GM23338 (cell line): ENCODE results near the gene OR6C68. TPM values are rescaled to one million over a fixed set of nuclear protein-coding genes. Genes with fewer than 3 reads are reported as not detected.

Source experiments
- ATAC-seq: fragments of 200-7000 bp; cut with Tn5 transposase; 3 replicates; pipeline ENCODE4 v1.9.1; 2020
- DNase-seq: peaks from one replicate; pipeline ENCODE4 v3.0.0-alpha.2; 2015; ENCODE audit warnings: low spot score
- H2AFZ ChIP-seq: fragments of 200-600 bp; sonication (generic); 2 replicates; pipeline ENCODE4 v1.8.0; 2016; ENCODE audit warnings: antibody characterized with exemption, mild to moderate bottlenecking, moderate library complexity
- H3F3A ChIP-seq: fragments of 200-600 bp; sonication (generic); replicated peaks from 2 replicates; pipeline ENCODE4 v1.8.0; 2017; ENCODE audit warnings: antibody characterized with exemption, mixed run types, low read depth
- H3K27ac ChIP-seq: fragments of 200-600 bp; sonication (generic); 2 replicates; pipeline ENCODE4 v1.6.1; 2016; ENCODE audit warnings: low read depth
- H3K27me3 ChIP-seq: fragments of 200-600 bp; sonication (generic); 2 replicates; pipeline ENCODE4 v1.8.0; 2016; ENCODE audit warnings: mild to moderate bottlenecking, mixed run types, moderate library complexity; ENCODE audit not compliant: insufficient read depth
- H3K36me3 ChIP-seq: fragments of 200-600 bp; sonication (generic); 2 replicates; pipeline ENCODE4 v1.8.0; 2016; ENCODE audit warnings: mild to moderate bottlenecking; ENCODE audit not compliant: insufficient read depth
- H3K4me1 ChIP-seq: fragments of 200-600 bp; sonication (generic); 2 replicates; pipeline ENCODE4 v1.8.0; 2016; ENCODE audit warnings: mild to moderate bottlenecking, moderate library complexity; ENCODE audit not compliant: insufficient read depth
- H3K4me2 ChIP-seq: fragments of 200-600 bp; sonication (generic); 2 replicates; pipeline ENCODE4 v1.7.1; 2017; ENCODE audit warnings: mixed run types
- H3K4me3 ChIP-seq: fragments of 200-600 bp; sonication (generic); 2 replicates; pipeline ENCODE4 v1.6.1; 2016; ENCODE audit warnings: mixed run types
- H3K79me2 ChIP-seq: fragments of 200-600 bp; sonication (generic); replicated peaks from 2 replicates; pipeline ENCODE4 v1.8.0; 2017; ENCODE audit warnings: mild to moderate bottlenecking; ENCODE audit not compliant: insufficient read depth
- H3K9me2 ChIP-seq: fragments of 200-600 bp; sonication (generic); 2 replicates; pipeline ENCODE4 v1.8.0; 2017; ENCODE audit not compliant: insufficient read depth
- H4K20me1 ChIP-seq: fragments of 200-600 bp; sonication (generic); replicated peaks from 2 replicates; pipeline ENCODE4 v1.8.0; 2017; ENCODE audit warnings: mild to moderate bottlenecking; ENCODE audit not compliant: insufficient read depth
- H3K27ac Mint-ChIP-seq: 2 replicates; pipeline ENCODE4 v1.8.0; 2020; ENCODE audit warnings: inconsistent platforms, mild to moderate bottlenecking, moderate library complexity, mixed read lengths
- H3K27me3 Mint-ChIP-seq: 3 replicates; pipeline ENCODE4 v1.8.0; 2022; ENCODE audit warnings: low read depth, mild to moderate bottlenecking, moderate library complexity, mixed read lengths, inconsistent platforms; ENCODE audit not compliant: insufficient read depth, poor library complexity
- H3K36me3 Mint-ChIP-seq: 3 replicates; pipeline ENCODE4 v1.8.0; 2021; ENCODE audit warnings: low read depth, mild to moderate bottlenecking, inconsistent platforms, moderate library complexity, mixed read lengths
- H3K4me1 Mint-ChIP-seq: 3 replicates; pipeline ENCODE4 v1.8.0; 2020; ENCODE audit warnings: mild to moderate bottlenecking, inconsistent platforms, mixed read lengths
- H3K4me3 Mint-ChIP-seq: 3 replicates; pipeline ENCODE4 v1.8.0; 2021; ENCODE audit warnings: moderate library complexity, mild to moderate bottlenecking, inconsistent platforms, mixed read lengths
- H3K9me3 Mint-ChIP-seq: 3 replicates; pipeline ENCODE4 v1.8.0; 2020; ENCODE audit warnings: moderate library complexity, mild to moderate bottlenecking, inconsistent platforms, mixed read lengths
- CREB1 ChIP-seq: fragments of 250-450 bp; sonication (Bioruptor Pico); IDR thresholded peaks from 2 replicates; pipeline ENCODE4 v1.5.0; 2020; ENCODE audit warnings: low read depth, mild to moderate bottlenecking, moderate library complexity
- CTCF ChIP-seq, 2 experiments: fragments of 200-600 bp in 1 of 2; sonication (generic) in 1 of 2; conservative IDR thresholded peaks; 2 replicates each; pipeline versions ENCODE4 v1.5.1 to v1.6.1; 2016 to 2017; ENCODE audit warnings: antibody characterized with exemption in 2 of 2, low read depth in 2 of 2, mild to moderate bottlenecking in 2 of 2, moderate library complexity in 1 of 2
- ETS1 ChIP-seq: IDR thresholded peaks from 2 replicates; pipeline ENCODE4 v1.6.1; 2016; ENCODE audit warnings: antibody characterized with exemption
- EZH2 ChIP-seq: fragments of 200-600 bp; sonication (generic); IDR thresholded peaks from one replicate; pipeline ENCODE4 v1.8.0; 2017; ENCODE audit warnings: antibody characterized with exemption, mild to moderate bottlenecking, low read depth; ENCODE audit not compliant: unreplicated experiment
- JUNB ChIP-seq: IDR thresholded peaks from one replicate; pipeline ENCODE4 v1.6.1; 2016; ENCODE audit warnings: antibody characterized with exemption; ENCODE audit not compliant: unreplicated experiment
- NANOG ChIP-seq: IDR thresholded peaks from 2 replicates; pipeline ENCODE4 v1.6.1; 2016; ENCODE audit warnings: antibody characterized with exemption, borderline replicate concordance
- POLR2AphosphoS5 ChIP-seq: IDR thresholded peaks from 2 replicates; pipeline ENCODE4 v1.6.1; 2016; ENCODE audit warnings: antibody characterized with exemption, low read depth
- ZNF114 ChIP-seq: fragments of 250-450 bp; sonication (Bioruptor Pico); IDR thresholded peaks from 2 replicates; pipeline ENCODE4 v1.5.0; 2020; ENCODE audit warnings: mild to moderate bottlenecking, moderate library complexity
- ZNF331 ChIP-seq: fragments of 250-450 bp; sonication (Bioruptor Pico); IDR thresholded peaks from 2 replicates; pipeline ENCODE4 v1.5.0; 2020; ENCODE audit warnings: low read depth, mild to moderate bottlenecking, moderate library complexity
- polyA plus RNA-seq: library from polyadenylated mRNA; unstranded; fragments of >200 nt; fragmentation: Nextera tagmentation; extraction: Ambion mirVana; gene quantifications from 2 replicates; pipeline ENCODE4 v1.2.1, GENCODE V29; 2016
- total RNA-seq: library from RNA; depleted of rRNA; stranded (reverse); fragments of >200 nt; shearing (Covaris generic); gene quantifications from 2 replicates; pipeline ENCODE4 v1.2.3, GENCODE V29; 2014
- TF ChIP-seq, protein P1 (sequence below): IDR thresholded peaks from one replicate; pipeline ENCODE4 v1.6.1; 2018; ENCODE audit warnings: antibody characterized with exemption; ENCODE audit not compliant: unreplicated experiment

OR6C68 gene
- total and polyA plus RNA-seq, 2 experiments from 2014 or later = not detected

DNA sequence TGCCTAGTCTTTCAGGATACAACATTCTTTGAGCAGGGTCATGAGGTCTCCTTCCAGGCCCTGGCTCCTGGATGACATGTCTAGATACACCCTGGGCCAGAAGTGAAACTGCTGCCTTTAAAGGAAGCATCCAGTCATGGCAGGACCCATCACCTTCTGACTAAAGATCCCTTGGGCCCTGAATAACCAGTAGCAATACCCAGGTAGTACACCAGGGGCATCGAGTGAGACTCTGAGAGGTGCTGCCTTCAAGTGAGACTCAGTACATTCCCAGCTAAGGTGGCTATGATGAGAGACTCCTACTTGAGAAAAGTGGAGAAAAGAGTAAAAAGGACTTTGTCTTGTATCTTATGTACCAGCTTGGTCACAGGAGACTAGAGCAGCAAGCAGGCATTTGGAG is 23.5 kb downstream of the OR6C68 start:
- H3K9me2 ChIP-seq = peaks cover 3% of the 10 kb centered on the region; the same call in 1 of the 2 replicates
- H3K27ac ChIP-seq = no peak overlapping the region
- ATAC-seq (peak; percentile 59), DNase-seq (peak; percentile 33)
- Mint-ChIP-seq H3K27ac (no peak overlapping the region), H3K9me3 (peaks cover 26% of the 10 kb centered on the region), H3K4me3 (no peak overlapping the region), H3K27me3 (no peaks in the 10 kb centered on the region), H3K36me3 (peaks cover 10% of the 10 kb centered on the region; the same call in 1 of the 3 replicates), H3K4me1 (no peaks in the 10 kb centered on the region)
- no peak overlapping the region for H3K4me2 ChIP-seq
- H4K20me1 ChIP-seq = no peaks in the 10 kb centered on the region
- no peak for TF ChIP-seq ZNF331 (CRISPR knock-in tag)
- TF ChIP-seq CTCF (conservative IDR thresholded peaks at IDR 0.05; ENCODE audit: low read depth in 2 of 2) = peak; percentile 33 to 47; a peak in 3 of 4 replicates
- no peak for TF ChIP-seq CREB1 (CRISPR knock-in tag)
- no peak for TF ChIP-seq ETS1
- no peak for TF ChIP-seq JUNB
- TF ChIP-seq ZNF114 (CRISPR knock-in tag) = no peak
- no peak for TF ChIP-seq POLR2AphosphoS5
- no peaks in the 10 kb centered on the region for H3K4me1 ChIP-seq
- H2AFZ ChIP-seq = no peak overlapping the region
- no peaks in the 10 kb centered on the region for H3K79me2 ChIP-seq
- H3K36me3 ChIP-seq = no peaks in the 10 kb centered on the region
- H3F3A ChIP-seq = no peaks in the 10 kb centered on the region
- H3K27me3 ChIP-seq = no peaks in the 10 kb centered on the region
- H3K4me3 ChIP-seq = no peak overlapping the region

- H3K4me1 Mint-ChIP-seq = no peaks in the 10 kb centered on the region
- TF ChIP-seq JUNB = no peak
- no peak for TF ChIP-seq NANOG
- no peak for TF ChIP-seq CREB1 (CRISPR knock-in tag)
- TF ChIP-seq, protein P1, sequence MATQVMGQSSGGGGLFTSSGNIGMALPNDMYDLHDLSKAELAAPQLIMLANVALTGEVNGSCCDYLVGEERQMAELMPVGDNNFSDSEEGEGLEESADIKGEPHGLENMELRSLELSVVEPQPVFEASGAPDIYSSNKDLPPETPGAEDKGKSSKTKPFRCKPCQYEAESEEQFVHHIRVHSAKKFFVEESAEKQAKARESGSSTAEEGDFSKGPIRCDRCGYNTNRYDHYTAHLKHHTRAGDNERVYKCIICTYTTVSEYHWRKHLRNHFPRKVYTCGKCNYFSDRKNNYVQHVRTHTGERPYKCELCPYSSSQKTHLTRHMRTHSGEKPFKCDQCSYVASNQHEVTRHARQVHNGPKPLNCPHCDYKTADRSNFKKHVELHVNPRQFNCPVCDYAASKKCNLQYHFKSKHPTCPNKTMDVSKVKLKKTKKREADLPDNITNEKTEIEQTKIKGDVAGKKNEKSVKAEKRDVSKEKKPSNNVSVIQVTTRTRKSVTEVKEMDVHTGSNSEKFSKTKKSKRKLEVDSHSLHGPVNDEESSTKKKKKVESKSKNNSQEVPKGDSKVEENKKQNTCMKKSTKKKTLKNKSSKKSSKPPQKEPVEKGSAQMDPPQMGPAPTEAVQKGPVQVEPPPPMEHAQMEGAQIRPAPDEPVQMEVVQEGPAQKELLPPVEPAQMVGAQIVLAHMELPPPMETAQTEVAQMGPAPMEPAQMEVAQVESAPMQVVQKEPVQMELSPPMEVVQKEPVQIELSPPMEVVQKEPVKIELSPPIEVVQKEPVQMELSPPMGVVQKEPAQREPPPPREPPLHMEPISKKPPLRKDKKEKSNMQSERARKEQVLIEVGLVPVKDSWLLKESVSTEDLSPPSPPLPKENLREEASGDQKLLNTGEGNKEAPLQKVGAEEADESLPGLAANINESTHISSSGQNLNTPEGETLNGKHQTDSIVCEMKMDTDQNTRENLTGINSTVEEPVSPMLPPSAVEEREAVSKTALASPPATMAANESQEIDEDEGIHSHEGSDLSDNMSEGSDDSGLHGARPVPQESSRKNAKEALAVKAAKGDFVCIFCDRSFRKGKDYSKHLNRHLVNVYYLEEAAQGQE = no peak
- TF ChIP-seq EZH2 = no peak
- TF ChIP-seq POLR2AphosphoS5 = no peak
- no peak for TF ChIP-seq CTCF (conservative IDR thresholded peaks at IDR 0.05; ENCODE audit: low read depth in 2 of 2)
- TF ChIP-seq ZNF331 (CRISPR knock-in tag) = no peak
- no peak for TF ChIP-seq ETS1
Measured at GRCh38 chr12:55516391-55516790, 24.2 kb downstream of the OR6C68 start.

More at GRCh38 chr12:55516391-55516790, 24.2 kb downstream of the OR6C68 start:
- H3K4me3 Mint-ChIP-seq = no peak overlapping the region
- Histone ChIP-seq H3K36me3 (no peaks in the 10 kb centered on the region), H3K4me2 (no peak overlapping the region), H2AFZ (no peak overlapping the region), H3K27me3 (no peaks in the 10 kb centered on the region), H3K9me2 (peaks cover 3% of the 10 kb centered on the region; the same call in 1 of the 2 replicates), H4K20me1 (no peaks in the 10 kb centered on the region), H3K4me3 (no peak overlapping the region), H3K4me1 (no peaks in the 10 kb centered on the region), H3K27ac (no peak overlapping the region), H3K79me2 (no peaks in the 10 kb centered on the region), H3F3A (no peaks in the 10 kb centered on the region)
- ATAC-seq (no peak), DNase-seq (no peak)
- H3K36me3 Mint-ChIP-seq = peaks cover 10% of the 10 kb centered on the region; the same call in 1 of the 3 replicates
- no peaks in the 10 kb centered on the region for H3K27me3 Mint-ChIP-seq
- H3K9me3 Mint-ChIP-seq = peaks cover 29% of the 10 kb centered on the region
- H3K27ac Mint-ChIP-seq = no peak overlapping the region
